GM12865 (cell line): ENCODE data around the gene CDH23.

Experiments
- DNase-seq: peaks from one replicate; pipeline ENCODE4 v3.0.0; 2010; ENCODE audit warnings: low read depth
- H3K4me3 ChIP-seq: 2 replicates; pipeline ENCODE4 v1.5.1; 2011; ENCODE audit warnings: mild to moderate bottlenecking, low read depth, low read length, control low read depth
- CTCF ChIP-seq: IDR thresholded peaks from 2 replicates; pipeline ENCODE4 v1.5.1; 2011; ENCODE audit warnings: low read length, control low read depth, low read depth, inconsistent platforms; ENCODE audit not compliant: insufficient read depth; ENCODE audit errors: missing control alignments

The CDH23 gene

GRCh38 chr10:71603150-71603549 lies 206.4 kb downstream of the CDH23 start:
- DNase-seq = no peak
- TF ChIP-seq CTCF = no peak
- no peak overlapping the region for H3K4me3 ChIP-seq

- no peak for TF ChIP-seq CTCF
- DNase-seq = no peak
- H3K4me3 ChIP-seq = no peak overlapping the region
Observed at GRCh38 chr10:71603754-71604153, 207.0 kb downstream of the CDH23 start.

GRCh38 chr10:71604324-71605018 lies 207.8 kb downstream of the CDH23 start:
- TF ChIP-seq CTCF = no peak
- DNase-seq = no peak

GRCh38 chr10:71605263-71605962 lies 208.7 kb downstream of the CDH23 start:
- no peak overlapping the region for H3K4me3 ChIP-seq
- DNase-seq = no peak
- no peak for TF ChIP-seq CTCF

More at GRCh38 chr10:71604324-71605018, 207.8 kb downstream of the CDH23 start:
- H3K4me3 ChIP-seq = no peak overlapping the region

- DNase-seq = no peak
- H3K4me3 ChIP-seq = no peak overlapping the region
- no peak for TF ChIP-seq CTCF
Observed at GRCh38 chr10:71606257-71607081, 209.7 kb downstream of the CDH23 start.

- TF ChIP-seq CTCF = no peak
- H3K4me3 ChIP-seq = no peak overlapping the region
- DNase-seq = no peak
Observed at GRCh38 chr10:71607082-71607443, 210.3 kb downstream of the CDH23 start.
